Measurements from ENCODE around the gene SORCS3. TPM values are rescaled to one million over a fixed set of nuclear protein-coding genes. Genes with fewer than 3 reads are reported as not detected.

Gene SORCS3
- total RNA-seq, 1 donor from 2014 or later, result not detected

DNA sequence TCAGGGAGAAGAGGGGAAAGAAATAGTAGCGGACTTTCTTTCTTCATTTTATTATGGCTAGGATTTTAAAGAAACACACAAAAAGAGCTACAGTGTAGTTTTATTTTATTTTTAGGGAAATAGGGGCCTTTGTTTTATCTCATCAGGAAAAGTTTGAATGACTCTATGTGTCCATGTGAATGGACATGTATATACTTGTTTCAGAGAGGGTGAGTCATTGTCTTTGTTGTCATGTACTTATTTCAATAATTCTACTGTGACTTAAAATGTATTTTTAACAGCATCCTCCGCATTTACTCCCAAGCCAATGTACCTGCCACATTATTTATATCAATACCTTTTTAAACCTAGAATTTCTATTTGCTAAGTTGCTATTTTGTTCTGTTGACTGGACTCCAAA is 569.5 kb downstream of the SORCS3 start:
- no peak for DNase-seq
- peaks cover under 1% of the 10 kb centered on the region for H3K9me3 Mint-ChIP-seq
- intact Hi-C loops (cut with micrococcal nuclease), result no loop called here
- H3K4me3 Mint-ChIP-seq, result no peak overlapping the region
- H3K36me3 Mint-ChIP-seq (ENCODE audit: low read depth), result no peaks in the 10 kb centered on the region
- ChIA-PET CTCF (no interaction called here), POLR2A (no interaction called here)
- TF ChIP-seq, protein P1, sequence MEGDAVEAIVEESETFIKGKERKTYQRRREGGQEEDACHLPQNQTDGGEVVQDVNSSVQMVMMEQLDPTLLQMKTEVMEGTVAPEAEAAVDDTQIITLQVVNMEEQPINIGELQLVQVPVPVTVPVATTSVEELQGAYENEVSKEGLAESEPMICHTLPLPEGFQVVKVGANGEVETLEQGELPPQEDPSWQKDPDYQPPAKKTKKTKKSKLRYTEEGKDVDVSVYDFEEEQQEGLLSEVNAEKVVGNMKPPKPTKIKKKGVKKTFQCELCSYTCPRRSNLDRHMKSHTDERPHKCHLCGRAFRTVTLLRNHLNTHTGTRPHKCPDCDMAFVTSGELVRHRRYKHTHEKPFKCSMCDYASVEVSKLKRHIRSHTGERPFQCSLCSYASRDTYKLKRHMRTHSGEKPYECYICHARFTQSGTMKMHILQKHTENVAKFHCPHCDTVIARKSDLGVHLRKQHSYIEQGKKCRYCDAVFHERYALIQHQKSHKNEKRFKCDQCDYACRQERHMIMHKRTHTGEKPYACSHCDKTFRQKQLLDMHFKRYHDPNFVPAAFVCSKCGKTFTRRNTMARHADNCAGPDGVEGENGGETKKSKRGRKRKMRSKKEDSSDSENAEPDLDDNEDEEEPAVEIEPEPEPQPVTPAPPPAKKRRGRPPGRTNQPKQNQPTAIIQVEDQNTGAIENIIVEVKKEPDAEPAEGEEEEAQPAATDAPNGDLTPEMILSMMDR (IDR thresholded peaks at IDR 0.05), result no peak
- H3K4me1 Mint-ChIP-seq, result no peaks in the 10 kb centered on the region
- no peaks in the 10 kb centered on the region for H3K27me3 Mint-ChIP-seq
- no peak for ATAC-seq (ENCODE audit: low read depth)
- H3K27ac Mint-ChIP-seq, result no peak overlapping the region

GRCh38 chr10:105237685-105238084 is 596.6 kb downstream of the SORCS3 start:
- intact Hi-C loops (cut with micrococcal nuclease), result no loop called here
- POLR2A ChIA-PET, result no interaction called here
- CTCF ChIA-PET, result no interaction called here
- TF ChIP-seq, protein P1 (IDR thresholded peaks at IDR 0.05), result no peak
- Mint-ChIP-seq H3K36me3 (ENCODE audit: low read depth) (no peaks in the 10 kb centered on the region), H3K4me3 (no peak overlapping the region), H3K4me1 (no peaks in the 10 kb centered on the region), H3K27ac (no peak overlapping the region), H3K27me3 (peaks cover 1% of the 10 kb centered on the region), H3K9me3 (peaks cover 11% of the 10 kb centered on the region)
- DNase-seq, result no peak
- ATAC-seq (ENCODE audit: low read depth), result no peak

GRCh38 chr10:105239311-105240219 is 598.5 kb downstream of the SORCS3 start:
- H3K9me3 Mint-ChIP-seq, result peaks cover 6% of the 10 kb centered on the region
- peaks cover 1% of the 10 kb centered on the region for H3K27me3 Mint-ChIP-seq
- DNase-seq (no peak), ATAC-seq (ENCODE audit: low read depth) (no peak)
- POLR2A ChIA-PET, result no interaction called here
- intact Hi-C loops (cut with micrococcal nuclease), result no loop called here
- no peaks in the 10 kb centered on the region for H3K36me3 Mint-ChIP-seq (ENCODE audit: low read depth)
- CTCF ChIA-PET, result no interaction called here
- H3K27ac Mint-ChIP-seq, result no peak overlapping the region
- no peak overlapping the region for H3K4me3 Mint-ChIP-seq
- TF ChIP-seq, protein P1 (IDR thresholded peaks at IDR 0.05), result no peak
- no peaks in the 10 kb centered on the region for H3K4me1 Mint-ChIP-seq

- DNase-seq (no peak), ATAC-seq (ENCODE audit: low read depth) (no peak)
- Mint-ChIP-seq H3K27me3 (peaks cover 1% of the 10 kb centered on the region), H3K9me3 (no peaks in the 10 kb centered on the region), H3K4me1 (no peaks in the 10 kb centered on the region), H3K36me3 (ENCODE audit: low read depth) (no peaks in the 10 kb centered on the region), H3K4me3 (no peak overlapping the region), H3K27ac (no peak overlapping the region)
- TF ChIP-seq, protein P1 (IDR thresholded peaks at IDR 0.05), result no peak
- POLR2A ChIA-PET, result no interaction called here
- CTCF ChIA-PET, result no interaction called here
- intact Hi-C loops (cut with micrococcal nuclease), result no loop called here
Observed at GRCh38 chr10:105241254-105241653, 600.2 kb downstream of the SORCS3 start.

DNA sequence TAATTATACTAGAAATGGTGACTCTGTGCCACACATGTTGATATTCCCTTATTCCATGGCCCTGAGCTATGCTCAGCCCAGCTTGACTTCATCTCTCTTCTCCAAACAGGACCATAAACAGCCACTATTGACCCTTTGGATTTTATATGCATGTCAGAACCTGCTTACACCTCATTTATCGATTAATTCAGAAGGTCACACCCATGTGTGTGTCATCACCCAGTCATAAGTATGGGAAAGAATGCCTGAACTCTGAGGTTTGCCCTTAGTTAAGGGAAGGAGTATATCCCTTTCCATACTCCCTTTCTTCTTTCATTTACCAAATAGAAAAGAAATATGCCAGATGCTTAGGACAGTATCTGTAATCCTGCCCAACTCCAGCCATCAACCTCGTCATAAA is 602.3 kb downstream of the SORCS3 start:
- CTCF ChIA-PET, result no interaction called here
- TF ChIP-seq, protein P1 (IDR thresholded peaks at IDR 0.05), result no peak

More for the DNA sequence above, 602.3 kb downstream of the SORCS3 start:
- Mint-ChIP-seq H3K4me1 (no peaks in the 10 kb centered on the region), H3K4me3 (no peak overlapping the region), H3K9me3 (no peaks in the 10 kb centered on the region), H3K27me3 (peaks cover 1% of the 10 kb centered on the region), H3K36me3 (ENCODE audit: low read depth) (no peaks in the 10 kb centered on the region), H3K27ac (no peak overlapping the region)
- ATAC-seq (ENCODE audit: low read depth) (no peak), DNase-seq (no peak)
- POLR2A ChIA-PET, result no interaction called here
- intact Hi-C loops (cut with micrococcal nuclease), result no loop called here
